HG03280 (cell line): Measurements from ENCODE around the gene CYTIP.
"Not testable (repeated sequence)": the region's sequence is repeated elsewhere in the genome, so short reads cannot be mapped to it uniquely, and the experiment has no call there.

Experiments used
- ATAC-seq: cut with Tn5 transposase; IDR thresholded peaks from one replicate; pipeline ENCODE4 v1.9.1; 2021; ENCODE audit warnings: mild to moderate bottlenecking, moderate library complexity; ENCODE audit not compliant: unreplicated experiment

Gene CYTIP

DNA sequence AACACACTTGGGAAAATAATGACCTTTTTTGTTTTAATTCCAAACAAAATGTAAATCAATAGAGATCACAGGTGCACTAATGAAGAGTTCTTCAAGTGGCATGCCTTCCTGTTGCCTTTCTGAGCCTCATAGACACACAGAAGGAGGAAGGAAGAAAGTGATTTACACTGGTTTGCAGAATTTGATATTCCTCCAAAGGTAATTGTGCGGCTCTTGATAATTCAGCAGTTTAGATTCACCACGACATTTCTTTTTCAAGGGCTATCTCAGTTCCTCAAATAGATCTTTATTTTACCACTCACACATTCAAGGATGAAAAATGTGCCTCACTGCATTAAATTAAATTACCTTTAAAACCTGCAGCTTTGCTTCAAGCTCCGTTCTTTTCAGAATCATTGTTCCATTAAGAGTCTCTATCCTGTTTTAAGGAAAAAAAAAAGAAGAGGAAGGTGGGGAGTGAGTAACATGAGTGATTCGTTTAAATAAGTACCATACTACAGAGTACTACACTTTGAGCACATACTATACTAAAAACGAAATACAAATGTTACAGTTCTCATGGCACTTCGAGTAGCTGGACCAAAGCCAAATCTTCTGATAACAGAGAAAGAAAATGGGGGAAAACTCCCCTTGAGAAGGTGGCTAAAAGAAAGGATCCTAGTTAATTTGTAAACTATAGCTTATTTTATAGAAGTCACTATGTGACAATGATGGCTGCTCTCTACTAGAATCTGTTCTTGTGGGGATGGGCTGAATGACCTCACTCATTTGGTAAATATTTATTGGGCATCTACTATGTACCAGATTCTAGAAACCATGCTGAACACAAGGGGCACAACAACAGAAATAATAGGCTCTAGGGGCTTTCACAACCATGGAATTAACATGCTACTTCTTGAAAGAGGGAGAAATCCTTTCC lies 16.6 kb downstream of the CYTIP start:
- ATAC-seq = no peak

DNA sequence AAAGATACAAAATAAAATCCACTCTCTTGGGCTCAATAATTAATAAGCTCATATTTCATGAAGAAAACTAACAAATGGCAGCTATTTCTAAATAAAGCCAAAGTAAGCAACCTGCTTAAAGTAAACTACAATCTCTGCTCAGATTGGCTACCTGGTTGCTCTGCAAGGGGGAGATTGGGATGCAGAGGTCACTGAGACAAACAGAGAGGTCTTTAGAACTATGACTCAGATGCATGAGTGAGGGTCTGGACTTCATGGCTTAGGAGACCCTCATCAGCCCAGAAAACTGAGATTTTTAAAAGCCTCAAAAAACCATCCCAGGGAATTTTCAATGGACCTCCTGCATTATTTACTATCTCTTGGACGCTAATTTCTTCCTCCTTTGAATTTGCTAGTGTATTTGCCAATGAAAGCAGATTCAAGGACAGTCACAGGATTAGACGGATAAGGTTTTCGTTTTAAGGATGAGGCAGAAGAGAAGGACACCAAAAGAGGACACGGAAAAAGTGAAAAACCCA lies 17.4 kb downstream of the CYTIP start:
- ATAC-seq = no peak

DNA sequence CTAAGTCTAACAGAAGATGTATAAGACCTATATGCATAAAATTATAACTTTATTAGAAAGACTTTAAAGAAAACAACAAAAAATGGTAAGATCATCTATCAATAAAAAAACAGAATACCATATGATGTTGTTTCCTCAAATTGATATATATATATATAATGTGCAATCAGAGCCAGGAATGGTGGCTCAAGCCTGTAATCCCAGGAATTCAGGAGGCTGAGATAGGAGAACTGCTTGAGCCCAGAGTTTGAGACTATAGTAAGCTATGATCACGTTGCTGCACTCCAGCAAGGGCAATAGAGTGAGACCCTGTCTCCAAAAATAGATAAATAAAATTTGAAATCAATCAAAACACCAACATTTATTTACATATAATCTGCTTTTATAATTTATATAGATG lies 19.5 kb downstream of the CYTIP start:
- no peak for ATAC-seq

- ATAC-seq = no peak
These were observed 21.9 kb downstream of the CYTIP start for GRCh38 chr2:157421964-157422363.

DNA sequence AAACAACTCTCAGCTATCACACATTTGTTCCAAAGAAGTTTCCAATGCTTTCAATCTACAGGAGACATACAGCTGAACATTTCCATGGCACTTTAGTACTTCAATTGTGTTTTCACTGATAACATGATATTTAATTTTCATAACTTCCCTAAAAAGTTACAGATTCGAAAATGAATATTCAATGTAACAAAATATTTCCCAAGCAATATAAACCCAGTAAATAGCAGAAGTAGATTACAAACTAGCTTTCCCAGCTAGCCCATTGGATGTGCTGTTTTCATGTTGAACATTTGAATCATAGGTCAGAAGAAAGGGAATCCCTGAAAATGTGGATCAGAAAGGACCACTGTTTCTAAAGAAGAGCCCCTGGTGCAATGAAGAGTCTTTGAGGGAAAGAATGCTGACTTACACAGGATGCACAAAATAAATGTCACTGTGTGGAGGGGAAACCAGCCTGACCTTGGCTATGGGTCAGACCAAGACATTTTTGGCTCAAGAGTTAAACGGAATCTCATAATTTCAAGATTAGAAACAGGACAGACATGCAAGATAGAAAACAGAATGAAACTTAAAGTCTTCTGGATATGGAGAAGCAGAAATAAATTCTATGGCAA lies 22.5 kb downstream of the CYTIP start:
- no peak for ATAC-seq

GRCh38 chr2:157420771-157421323 lies 23.0 kb downstream of the CYTIP start:
- peak; percentile 52 for ATAC-seq

DNA sequence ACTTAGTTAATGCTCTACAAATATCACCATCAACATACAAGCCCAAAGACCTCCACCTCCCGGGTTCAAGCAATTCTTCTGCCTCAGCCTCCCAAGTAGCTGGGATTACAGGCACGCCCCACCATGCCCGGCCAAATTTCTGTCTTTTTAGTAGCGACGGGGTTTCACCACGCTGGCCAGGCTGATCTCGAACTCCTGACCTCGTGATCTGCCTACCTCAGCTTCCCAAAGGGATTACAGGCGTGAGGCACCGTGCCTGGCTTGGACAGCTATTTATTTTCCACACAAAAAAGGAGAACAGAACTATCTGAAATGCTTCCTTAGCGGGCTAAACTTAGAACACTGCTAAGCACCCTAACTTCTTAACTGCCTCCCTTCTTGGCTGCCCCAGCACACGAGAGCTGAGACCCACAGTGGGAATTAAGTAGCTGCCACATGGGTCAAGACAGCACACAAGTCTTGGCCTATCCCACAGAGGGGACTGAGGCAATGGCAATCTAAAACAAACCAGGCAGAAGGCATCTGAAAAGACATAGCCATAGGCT lies 24.8 kb downstream of the CYTIP start:
- ATAC-seq = no peak

DNA sequence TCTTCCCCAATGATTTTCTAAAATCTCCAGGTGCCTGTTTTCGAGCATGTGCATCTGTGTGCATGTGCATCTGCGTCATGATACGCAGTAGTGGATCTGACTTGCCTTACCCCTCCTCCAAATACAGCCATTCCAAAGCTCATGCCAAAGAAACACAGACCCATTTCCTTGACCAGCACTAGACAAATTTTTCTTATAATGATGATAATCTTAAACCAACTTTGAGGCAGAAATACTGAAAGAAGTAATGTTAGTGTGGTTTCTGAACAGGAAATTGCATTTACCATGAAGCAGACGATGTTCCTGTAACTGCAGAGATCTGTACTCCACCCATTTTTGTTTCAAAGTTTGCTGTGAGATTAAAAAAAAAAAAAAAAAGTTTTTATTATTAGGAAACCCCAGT lies 25.6 kb downstream of the CYTIP start:
- ATAC-seq = no peak

DNA sequence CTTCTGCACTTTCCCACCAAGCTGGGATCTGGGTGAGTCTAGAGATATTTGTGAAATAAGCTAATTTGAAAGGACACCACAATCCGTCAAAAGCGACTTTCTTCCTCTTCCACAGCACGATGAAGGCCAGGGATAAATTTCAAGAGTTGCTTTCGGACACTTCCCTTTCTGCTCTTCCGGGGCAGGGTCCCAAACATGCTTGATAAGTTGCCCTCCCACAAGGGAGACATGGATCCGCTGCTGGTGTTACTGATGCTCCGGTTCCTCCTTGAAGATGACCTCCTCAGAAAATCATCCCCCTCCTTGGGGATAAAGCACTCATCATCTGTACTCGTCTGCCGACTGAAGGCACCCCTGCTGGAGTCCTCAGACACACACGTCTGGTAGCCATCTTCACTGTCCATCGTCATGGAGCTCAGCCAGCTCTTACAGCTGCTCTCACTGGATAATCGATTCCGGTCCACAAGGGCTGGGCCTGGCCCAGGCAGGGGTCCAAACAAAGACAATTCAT lies 28.2 kb downstream of the CYTIP start:
- no peak for ATAC-seq

- peak; percentile 18 for ATAC-seq
These were observed 29.8 kb downstream of the CYTIP start for GRCh38 chr2:157414050-157414449.

DNA sequence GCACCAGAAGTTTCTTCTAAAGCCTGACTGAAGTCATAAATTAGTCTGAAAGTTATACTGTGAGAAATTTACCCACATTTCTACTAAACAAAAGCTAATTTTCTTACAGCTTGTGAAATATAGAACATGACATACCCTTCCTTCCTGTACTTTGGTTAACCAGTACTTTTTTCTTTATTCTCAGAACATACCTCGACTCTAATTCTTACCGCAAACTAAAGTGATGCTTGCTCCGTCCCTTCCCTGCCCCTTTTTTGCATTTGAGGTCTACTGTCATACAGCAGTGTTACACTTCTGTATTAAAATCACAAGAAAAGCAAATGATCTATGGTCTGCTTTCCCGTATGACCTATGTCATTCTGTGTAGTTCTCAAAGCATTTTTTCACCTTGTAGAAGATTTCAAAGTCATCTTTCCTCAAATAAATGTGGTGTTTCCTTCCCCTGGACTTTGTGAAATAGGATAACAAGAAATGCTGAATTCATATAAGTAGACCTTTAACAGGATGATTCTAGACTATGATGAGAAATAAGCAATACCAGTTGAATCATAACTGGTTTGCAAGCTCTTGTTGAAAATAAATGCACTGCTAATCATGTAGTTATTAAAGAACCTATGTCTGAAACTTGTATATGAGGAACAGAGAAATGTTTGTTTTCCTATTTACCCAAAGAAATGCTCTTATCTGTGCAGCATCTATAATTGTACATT lies 30.4 kb downstream of the CYTIP start:
- peak; percentile 80 for ATAC-seq

GRCh38 chr2:157411624-157412336 lies 32.1 kb downstream of the CYTIP start:
- ATAC-seq = no peak

DNA sequence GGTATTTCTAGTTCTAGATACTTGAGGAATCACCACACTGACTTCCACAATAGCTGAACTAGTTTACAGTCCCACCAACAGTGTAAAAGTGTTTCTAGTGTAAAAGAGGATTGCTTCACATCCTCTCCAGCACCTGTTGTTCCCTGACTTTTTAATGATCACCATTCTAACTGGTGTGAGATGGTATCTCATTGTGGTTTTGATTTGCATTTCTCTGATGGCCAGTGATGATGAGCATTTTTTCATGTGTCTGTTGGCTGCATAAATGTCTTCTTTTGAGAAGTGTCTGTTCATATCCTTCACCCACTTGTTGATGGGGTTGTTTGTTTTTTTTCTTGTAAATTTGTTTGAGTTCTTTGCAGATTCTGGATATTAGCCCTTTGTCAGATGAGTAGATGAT lies 38.5 kb downstream of the CYTIP start:
- ATAC-seq = not testable (repeated sequence)

DNA sequence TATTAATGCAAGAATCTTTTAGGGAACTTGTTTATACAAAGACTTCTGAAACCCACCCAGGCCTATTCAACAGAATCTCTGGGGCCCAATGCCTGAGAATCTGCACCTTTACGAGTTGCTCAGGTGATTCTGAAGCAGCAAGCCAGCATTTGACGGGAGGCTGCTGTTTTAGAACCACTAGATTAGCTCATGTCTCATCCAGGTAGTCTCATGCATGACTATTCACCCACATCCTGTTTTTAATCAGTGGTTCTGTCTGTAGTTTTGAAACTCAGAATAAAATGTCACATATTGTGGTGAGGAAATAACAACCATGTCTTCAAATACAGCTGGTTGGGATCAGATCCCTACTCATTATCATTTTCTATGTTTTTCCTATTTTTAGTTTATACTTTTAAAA lies 39.5 kb downstream of the CYTIP start:
- peak; percentile 88 for ATAC-seq

DNA sequence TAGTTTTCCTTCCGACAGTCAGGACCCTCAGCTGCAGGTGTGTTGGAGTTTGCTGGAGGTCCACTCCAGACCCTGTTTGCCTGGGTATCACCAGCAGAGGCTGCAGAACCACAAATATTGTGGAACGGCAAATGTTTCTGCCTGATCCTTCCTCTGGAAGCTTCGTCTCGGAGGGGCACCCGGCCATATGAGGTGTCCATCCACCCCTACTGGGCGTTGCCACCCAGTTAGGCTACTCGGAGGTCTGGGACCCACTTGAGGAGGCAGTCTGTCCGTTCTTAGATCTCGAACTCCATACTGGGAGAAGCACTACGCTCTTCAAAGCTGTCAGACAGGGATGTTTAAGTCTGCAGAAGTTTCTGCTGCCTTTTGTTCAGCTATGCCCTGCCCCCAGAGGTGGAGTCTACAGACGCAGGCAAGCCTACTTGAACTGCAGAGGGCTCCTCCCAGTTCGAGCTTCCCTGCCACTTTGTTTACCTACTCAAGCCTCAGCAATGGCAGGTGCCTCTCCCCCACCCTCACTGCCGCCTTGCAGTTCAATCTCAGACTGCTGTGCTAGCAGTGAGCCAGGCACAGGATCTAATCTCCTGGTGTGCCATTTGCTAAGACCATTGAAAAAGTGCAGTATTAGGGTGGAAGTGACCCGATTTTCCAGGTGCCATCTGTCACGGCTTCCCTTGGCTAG lies 40.9 kb downstream of the CYTIP start:
- not testable (repeated sequence) for ATAC-seq

DNA sequence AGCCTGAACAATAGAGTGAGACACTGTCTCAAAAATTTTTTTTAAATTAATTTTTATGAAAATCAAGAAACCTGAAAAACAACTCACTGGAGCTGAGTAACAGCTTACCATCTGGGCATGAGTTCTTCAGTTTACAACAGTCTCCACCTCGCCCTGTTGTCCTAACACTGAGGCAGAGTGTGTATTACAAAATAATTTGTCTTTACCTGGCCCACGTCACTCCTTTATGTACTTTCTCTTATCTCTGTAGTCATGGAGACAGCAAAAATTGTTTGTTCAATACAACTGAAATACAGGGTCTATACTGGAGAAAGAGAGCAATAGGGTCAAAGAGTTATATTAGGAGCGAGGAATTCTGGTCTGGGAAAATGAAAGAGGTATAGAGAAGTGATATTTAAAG lies 48.1 kb downstream of the CYTIP start:
- no peak for ATAC-seq

GRCh38 chr2:157394928-157395327 lies 49.0 kb downstream of the CYTIP start:
- no peak for ATAC-seq

DNA sequence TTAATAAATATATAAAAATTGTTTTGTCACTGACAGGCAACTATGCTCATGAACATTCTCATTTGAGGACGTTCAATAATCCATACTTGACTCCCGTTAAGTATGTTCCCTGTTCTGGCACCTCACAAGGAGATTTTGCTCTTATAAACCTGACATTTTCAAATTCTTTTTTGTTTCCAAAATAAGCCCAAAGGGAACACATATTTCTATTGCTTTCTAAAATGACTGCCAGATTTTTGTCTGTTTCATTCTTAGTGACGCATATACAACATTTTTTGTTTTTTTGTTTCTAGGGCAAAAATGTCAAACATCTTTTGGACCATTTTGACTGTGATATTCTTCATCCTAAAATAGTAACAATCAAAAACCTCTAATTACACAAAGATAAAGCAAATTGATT lies 50.5 kb downstream of the CYTIP start:
- no peak for ATAC-seq

DNA sequence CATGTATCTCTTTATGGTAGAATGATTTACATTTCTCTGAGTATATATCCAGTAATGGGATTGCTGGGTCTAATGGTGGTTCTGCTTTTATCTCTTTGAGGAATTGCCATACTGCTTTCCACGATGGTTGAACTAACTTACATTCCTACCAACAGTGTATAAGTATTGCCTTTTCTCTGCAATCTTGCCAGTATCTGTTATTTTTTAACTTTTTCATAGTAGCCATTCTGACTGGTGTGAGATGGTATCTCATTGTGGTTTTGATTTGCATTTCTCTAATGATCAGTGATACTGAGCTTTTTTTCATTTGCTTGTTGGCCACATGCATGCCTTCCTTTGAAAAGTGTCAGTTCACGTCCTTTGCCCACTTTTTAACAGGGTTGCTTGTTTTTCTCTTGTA lies 55.1 kb downstream of the CYTIP start:
- no peak for ATAC-seq

DNA sequence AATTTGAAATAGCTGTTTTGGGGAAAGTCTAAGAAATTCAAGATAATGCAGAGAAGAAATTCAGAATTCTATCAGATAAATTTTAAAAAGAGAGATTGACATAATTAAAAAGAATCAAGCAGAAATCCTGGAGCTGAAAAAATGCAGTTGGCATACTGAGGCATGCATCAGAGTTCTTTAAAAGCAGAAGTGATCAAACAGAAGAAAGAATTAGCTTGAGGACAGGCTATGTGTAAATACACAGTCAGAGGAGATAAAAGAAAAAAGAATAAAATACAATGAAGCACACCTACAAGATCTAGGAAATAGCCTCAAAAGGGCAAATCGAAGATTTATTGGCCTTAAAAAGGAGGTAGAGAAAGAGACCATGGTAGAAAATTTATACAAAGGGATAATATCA lies 57.1 kb downstream of the CYTIP start:
- no peak for ATAC-seq
